HG03097 (cell line): Measurements from ENCODE around the gene LEF1.

ENCODE experiments used
- ATAC-seq: cut with Tn5 transposase; IDR thresholded peaks from one replicate; pipeline ENCODE4 v1.9.1; 2021; ENCODE audit not compliant: unreplicated experiment, low FRiP score

LEF1 gene

GRCh38 chr4:108005807-108006206, 162.9 kb downstream of the LEF1 start:
- ATAC-seq = no peak

- ATAC-seq = no peak
These were observed 164.1 kb downstream of the LEF1 start for GRCh38 chr4:108004646-108005045.

- peak; percentile 47 for ATAC-seq
These were observed 164.7 kb downstream of the LEF1 start for GRCh38 chr4:108003982-108004515.

- ATAC-seq = no peak
These were observed 167.1 kb downstream of the LEF1 start for GRCh38 chr4:108001540-108002135.

GRCh38 chr4:107999932-108000539, 168.7 kb downstream of the LEF1 start:
- ATAC-seq = no peak

- no peak for ATAC-seq
These were observed 170.9 kb downstream of the LEF1 start for GRCh38 chr4:107997794-107998193.
